Spleen (tissue), 11 donors: ENCODE data around the gene RANBP3L. TPM values are rescaled to one million over a fixed set of nuclear protein-coding genes. Genes with fewer than 3 reads are reported as not detected.

Source experiments
- DNase-seq: peaks from one replicate; pipeline ENCODE4 v3.0.0-alpha.2; 2020
- H3K27ac ChIP-seq, 8 donors: fragments of 200-600 bp; sonication (generic) in 7 of 8; 1 replicate in 4 of 8; 2 replicates in 4 of 8; pipeline versions ENCODE4 v1.5.0 to v1.8.0; 2016 to 2021; ENCODE audit warnings: inconsistent platforms in 4 of 8, mild to moderate bottlenecking in 4 of 8, moderate library complexity in 1 of 8
- H3K27me3 ChIP-seq, 7 donors: fragments of 200-600 bp; sonication (generic) in 6 of 7; replicated peaks in 1 of 7; 1 replicate in 4 of 7; 2 replicates in 3 of 7; pipeline versions ENCODE4 v1.5.0 to v1.8.0; 2016 to 2021; ENCODE audit warnings: inconsistent platforms in 3 of 7, mild to moderate bottlenecking in 1 of 7
- H3K36me3 ChIP-seq, 6 donors: fragments of 200-600 bp; sonication (generic) in 5 of 6; 1 replicate in 4 of 6; 2 replicates in 2 of 6; pipeline versions ENCODE4 v1.5.0 to v1.8.0; 2016 to 2021; ENCODE audit warnings: inconsistent platforms in 2 of 6
- H3K4me1 ChIP-seq, 6 donors: fragments of 200-600 bp; sonication (generic) in 5 of 6; 1 replicate in 3 of 6; 2 replicates in 3 of 6; pipeline versions ENCODE4 v1.5.0 to v1.8.0; 2016 to 2021; ENCODE audit warnings: inconsistent platforms in 3 of 6
- H3K4me3 ChIP-seq, 8 donors: fragments of 200-600 bp; sonication (generic) in 7 of 8; 1 replicate in 4 of 8; 2 replicates in 4 of 8; pipeline versions ENCODE4 v1.5.0 to v1.8.0; 2016 to 2021; ENCODE audit warnings: inconsistent platforms in 4 of 8, mild to moderate bottlenecking in 4 of 8, moderate library complexity in 2 of 8
- H3K9me3 ChIP-seq, 8 donors: fragments of 200-600 bp; sonication (generic) in 7 of 8; 1 replicate in 4 of 8; 2 replicates in 4 of 8; pipeline versions ENCODE4 v1.5.0 to v1.8.0; 2016 to 2021; ENCODE audit warnings: inconsistent platforms in 4 of 8
- CTCF ChIP-seq, 11 experiments: fragments of 200-600 bp in 7 of 11; fragments of 450-650 bp in 4 of 11; sonication (generic) in 4 of 11; IDR thresholded peaks in 8 of 11; conservative IDR thresholded peaks in 3 of 11; 1 replicate in 7 of 11; 2 replicates in 4 of 11; pipeline versions ENCODE4 v1.4.0 to v1.8.0; 2016 to 2021; ENCODE audit warnings: antibody characterized with exemption in 11 of 11, inconsistent platforms in 4 of 11, mild to moderate bottlenecking in 1 of 11
- POLR2A ChIP-seq, 3 donors: fragments of 450-650 bp; IDR thresholded peaks; one replicate each; pipeline ENCODE4 v1.5.1; 2017; ENCODE audit warnings: antibody characterized with exemption in 3 of 3, mild to moderate bottlenecking in 1 of 3
- POLR2AphosphoS5 ChIP-seq, 3 donors: sonication (generic); formaldehyde crosslinking; IDR thresholded peaks; one replicate each; pipeline ENCODE4 v1.5.1; 2017; ENCODE audit warnings: antibody characterized with exemption in 3 of 3
- WGBS, 5 donors: extraction: QIAGEN DNeasy Blood & Tissue Kit in 3 of 5; methylation state at CpG; one replicate each; pipeline versions ENCODE4 v1.1.5 to v1.1.7; 2013 to 2018; 5-methylcytosine and 5-hydroxymethylcytosine counted together
- intact Hi-C: fragments of 100-400 bp; cut with DNase I; formaldehyde crosslinking; loops from one replicate; pipeline ENCODE4 v1.15.0; 2023; ENCODE audit warnings: low total_unique reads
- polyA plus RNA-seq, 3 donors: library from polyadenylated mRNA; stranded (reverse); fragments of 200-250 nt; gene quantifications; one replicate each; pipeline ENCODE4 v1.2.1, GENCODE V29; 2013
- total RNA-seq, 7 donors: library from RNA; depleted of rRNA in 3 of 7; stranded (reverse); fragments of >200 nt in 3 of 7; fragmentation: NEBNext Ultra II Directional in 4 of 7; extraction: Animal tissue kit (Norgen Biotek cat#: 25700) in 4 of 7; gene quantifications; one replicate each; pipeline versions ENCODE4 v1.1.0 to v1.2.1, GENCODE V29; 2016 to 2021
- donor health status: healthy with polysubstance abuse.
- donor health status: DM: no; HTN: no; CAD: no; lungs with moderate emphysema.
- donor health status: DM: no; HTN: no; CAD: no.
- donor health status: Bipolar disorder and iron deficiency.
- donor health status: healthy.
- donor health status: DM: no; HTN: no; CAD: no.
- donor health status: DM: yes; HTN: yes; CAD: no.

Gene RANBP3L
- total and polyA plus RNA-seq, 10 donors, result 0.02 to 0.97 (median 0.08) TPM; not detected in 6

GRCh38 chr5:36281626-36282025 lies 20.1 kb downstream of the RANBP3L start:
- Histone ChIP-seq H3K9me3 (no peaks in the 10 kb centered on the region), H3K4me1 (no peaks in the 10 kb centered on the region), H3K27ac (no peak overlapping the region), H3K36me3 (no peaks in the 10 kb centered on the region), H3K27me3 (no peaks in the 10 kb centered on the region), H3K4me3 (no peak overlapping the region)
- DNase-seq, result no peak
- intact Hi-C loops, result no loop called here
- TF ChIP-seq POLR2A (IDR thresholded peaks at IDR 0.05) (no peak), POLR2AphosphoS5 (IDR thresholded peaks at IDR 0.05) (no peak), CTCF (IDR thresholded peaks at IDR 0.05 in 8 of 11, conservative IDR thresholded peaks at IDR 0.05 in 3 of 11) (no peak)
- WGBS, 5 donors, result 83 to 94% (median 91%) methylated on average over 2 of the region's 2 CpGs

GRCh38 chr5:36279054-36279698 lies 22.5 kb downstream of the RANBP3L start:
- Histone ChIP-seq H3K27ac (no peak overlapping the region), H3K4me1 (no peaks in the 10 kb centered on the region), H3K4me3 (no peak overlapping the region), H3K36me3 (no peaks in the 10 kb centered on the region), H3K27me3 (no peaks in the 10 kb centered on the region), H3K9me3 (no peaks in the 10 kb centered on the region)
- intact Hi-C loops, result no loop called here
- TF ChIP-seq POLR2A (IDR thresholded peaks at IDR 0.05) (no peak), POLR2AphosphoS5 (IDR thresholded peaks at IDR 0.05) (no peak), CTCF (IDR thresholded peaks at IDR 0.05 in 8 of 11, conservative IDR thresholded peaks at IDR 0.05 in 3 of 11) (no peak)
- no peak for DNase-seq
- 52 to 77% (median 70%) methylated on average over 3 of the region's 3 CpGs for WGBS, 5 donors

DNA sequence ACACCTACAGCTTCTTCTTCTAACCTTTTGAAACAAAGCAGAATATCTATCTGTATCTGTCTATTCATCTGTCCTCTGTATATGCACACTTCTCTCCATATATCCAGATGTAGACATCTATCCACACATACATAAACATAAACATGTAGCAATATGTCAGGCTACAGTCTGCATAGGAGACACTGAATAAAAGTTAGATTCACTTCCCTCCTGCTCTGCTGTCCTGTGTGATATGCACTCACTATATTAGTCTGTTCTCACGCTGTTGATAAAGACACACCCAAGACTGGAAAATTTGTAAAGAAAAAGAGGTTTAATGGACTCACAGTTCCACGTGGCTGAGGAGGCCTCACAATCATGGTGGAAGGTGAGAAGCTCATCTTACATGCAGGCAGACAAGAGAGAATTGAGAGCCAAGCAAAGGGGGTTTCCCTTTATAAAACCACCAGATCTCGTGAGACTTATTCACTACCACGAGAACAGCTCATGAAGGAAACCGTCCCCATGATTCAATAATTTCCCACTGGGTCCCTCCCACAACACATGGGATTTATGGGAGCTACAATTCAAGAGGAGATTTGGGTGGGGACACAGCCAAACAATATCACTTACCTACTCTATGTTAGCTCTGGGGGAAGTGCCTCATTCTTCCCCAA lies 24.1 kb downstream of the RANBP3L start:
- Histone ChIP-seq H3K9me3 (no peaks in the 10 kb centered on the region), H3K4me3 (no peak overlapping the region), H3K36me3 (no peaks in the 10 kb centered on the region), H3K4me1 (no peaks in the 10 kb centered on the region), H3K27me3 (no peaks in the 10 kb centered on the region), H3K27ac (no peak overlapping the region)
- no peak for DNase-seq
- intact Hi-C loops, result no loop called here
- 60 to 68% (median 65%) methylated on average over 5 of the region's 5 CpGs for WGBS, 5 donors
- TF ChIP-seq POLR2A (IDR thresholded peaks at IDR 0.05) (no peak), CTCF (IDR thresholded peaks at IDR 0.05 in 8 of 11, conservative IDR thresholded peaks at IDR 0.05 in 3 of 11) (no peak), POLR2AphosphoS5 (IDR thresholded peaks at IDR 0.05) (no peak)

- Histone ChIP-seq H3K4me1 (no peaks in the 10 kb centered on the region), H3K9me3 (no peaks in the 10 kb centered on the region), H3K27me3 (no peaks in the 10 kb centered on the region), H3K27ac (no peak overlapping the region), H3K36me3 (no peaks in the 10 kb centered on the region), H3K4me3 (no peak overlapping the region)
- TF ChIP-seq POLR2AphosphoS5 (IDR thresholded peaks at IDR 0.05) (no peak), CTCF (IDR thresholded peaks at IDR 0.05 in 8 of 11, conservative IDR thresholded peaks at IDR 0.05 in 3 of 11) (no peak)
- intact Hi-C loops, result no loop called here
- DNase-seq, result no peak
Observed at GRCh38 chr5:36276864-36277263, 24.8 kb downstream of the RANBP3L start.
